ENCODE measurements around the gene CHAT. TPM values are rescaled to one million over a fixed set of nuclear protein-coding genes. Genes with fewer than 3 reads are reported as not detected.

Gene CHAT
- total RNA-seq, 2 donors from 2014 or later = 0.16 to 1.2 TPM

- Histone ChIP-seq H3K4me1 (no peaks in the 10 kb centered on the region), H3K27ac (no peak overlapping the region), H3K4me3 (no peak overlapping the region), H3K9me3 (no peaks in the 10 kb centered on the region), H3K9ac (ENCODE audit: low read depth in 2 of 2, low read length in 2 of 2) (no peak overlapping the region), H3K27me3 (no peaks in the 10 kb centered on the region), H3K36me3 (no peaks in the 10 kb centered on the region)
- no peak for DNase-seq
- TF ChIP-seq CTCF (IDR thresholded peaks at IDR 0.05) = no peak
- intact Hi-C loops (cut with DNase I) = no loop called here
These were observed 13.9 kb downstream of the CHAT start for GRCh38 chr10:49627644-49628247.

- Histone ChIP-seq H3K4me1 (no peaks in the 10 kb centered on the region), H3K27ac (no peak overlapping the region), H3K36me3 (no peaks in the 10 kb centered on the region), H3K27me3 (no peaks in the 10 kb centered on the region), H3K9ac (ENCODE audit: low read depth in 2 of 2, low read length in 2 of 2) (no peak overlapping the region), H3K4me3 (no peak overlapping the region), H3K9me3 (no peaks in the 10 kb centered on the region)
- TF ChIP-seq CTCF (IDR thresholded peaks at IDR 0.05) = no peak
- no peak for DNase-seq
- intact Hi-C loops (cut with DNase I) = no loop called here
These were observed 14.8 kb downstream of the CHAT start for GRCh38 chr10:49628599-49628998.

GRCh38 chr10:49629431-49629881 is 15.6 kb downstream of the CHAT start:
- Histone ChIP-seq H3K4me3 (no peak overlapping the region), H3K4me1 (no peaks in the 10 kb centered on the region), H3K9ac (ENCODE audit: low read depth in 2 of 2, low read length in 2 of 2) (no peak overlapping the region), H3K36me3 (no peaks in the 10 kb centered on the region), H3K9me3 (no peaks in the 10 kb centered on the region), H3K27me3 (no peaks in the 10 kb centered on the region), H3K27ac (no peak overlapping the region)
- no peak for DNase-seq
- no peak for TF ChIP-seq CTCF (IDR thresholded peaks at IDR 0.05)
- intact Hi-C loops (cut with DNase I) = no loop called here

GRCh38 chr10:49631975-49632374 is 18.1 kb downstream of the CHAT start:
- intact Hi-C loops (cut with DNase I) = no loop called here
- no peak overlapping the region for H3K4me3 ChIP-seq
- H3K36me3 ChIP-seq = no peaks in the 10 kb centered on the region
- H3K4me1 ChIP-seq = no peaks in the 10 kb centered on the region
- H3K9ac ChIP-seq (ENCODE audit: low read depth in 2 of 2, low read length in 2 of 2) = no peak overlapping the region
- H3K9me3 ChIP-seq = no peaks in the 10 kb centered on the region
- no peak for DNase-seq
- no peak for TF ChIP-seq CTCF (IDR thresholded peaks at IDR 0.05)
- no peaks in the 10 kb centered on the region for H3K27me3 ChIP-seq
- H3K27ac ChIP-seq = no peak overlapping the region

- intact Hi-C loops (cut with DNase I) = no loop called here
- H3K4me1 ChIP-seq = no peaks in the 10 kb centered on the region
- no peak for DNase-seq
- no peaks in the 10 kb centered on the region for H3K36me3 ChIP-seq
- no peak overlapping the region for H3K4me3 ChIP-seq
- no peak overlapping the region for H3K9ac ChIP-seq (ENCODE audit: low read depth in 2 of 2, low read length in 2 of 2)
- no peaks in the 10 kb centered on the region for H3K27me3 ChIP-seq
- no peak for TF ChIP-seq CTCF (IDR thresholded peaks at IDR 0.05)
- H3K27ac ChIP-seq = no peak overlapping the region
- no peaks in the 10 kb centered on the region for H3K9me3 ChIP-seq
These were observed 18.8 kb downstream of the CHAT start for GRCh38 chr10:49632406-49633317.

Measured in colonic mucosa (tissue), 4 donors.